ENCODE measurements around the gene MISP3.

The MISP3 gene

DNA sequence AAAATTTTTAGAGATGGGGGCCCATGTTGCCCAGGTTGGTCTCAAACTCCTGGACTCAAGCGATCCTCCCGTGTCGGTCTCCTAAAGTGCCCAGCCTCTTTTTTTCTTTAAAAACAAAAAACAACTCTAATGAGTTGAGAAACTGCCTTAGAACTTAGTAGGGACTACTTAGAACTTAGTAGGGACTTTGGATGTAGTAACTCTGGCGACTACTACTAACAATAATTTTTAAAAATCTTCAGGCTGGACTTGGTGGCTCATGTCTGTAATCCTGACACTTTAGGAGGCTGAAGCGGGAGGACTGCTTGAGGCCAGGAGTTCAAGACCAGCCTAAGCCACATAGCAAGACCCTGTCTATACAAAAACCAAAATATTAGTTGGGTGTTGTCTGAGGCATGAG is 13.5 kb downstream of the MISP3 start:
- no peaks in the 10 kb centered on the region for H4K20me1 ChIP-seq (ENCODE audit: insufficient read depth)
- H3K9ac ChIP-seq = no peak overlapping the region
- no peak overlapping the region for H3K27ac ChIP-seq
- no peak overlapping the region for H2AFZ ChIP-seq (ENCODE audit: low read depth)
- H3K27me3 ChIP-seq (ENCODE audit: insufficient read depth, low read depth) = no peaks in the 10 kb centered on the region
- no peaks in the 10 kb centered on the region for H3K36me3 ChIP-seq (ENCODE audit: insufficient read depth)
- H3K4me2 ChIP-seq = no peak overlapping the region
- peaks cover 5% of the 10 kb centered on the region for H3K4me1 ChIP-seq (ENCODE audit: low read depth, poor library complexity, severe bottlenecking)
- no peaks in the 10 kb centered on the region for H3K79me2 ChIP-seq (ENCODE audit: insufficient read depth, low read depth)
- H3K4me3 ChIP-seq (IDR thresholded peaks at IDR 0.05; ENCODE audit: insufficient read depth, low read depth, low read length) = no peak overlapping the region
- TF ChIP-seq, protein P1, sequence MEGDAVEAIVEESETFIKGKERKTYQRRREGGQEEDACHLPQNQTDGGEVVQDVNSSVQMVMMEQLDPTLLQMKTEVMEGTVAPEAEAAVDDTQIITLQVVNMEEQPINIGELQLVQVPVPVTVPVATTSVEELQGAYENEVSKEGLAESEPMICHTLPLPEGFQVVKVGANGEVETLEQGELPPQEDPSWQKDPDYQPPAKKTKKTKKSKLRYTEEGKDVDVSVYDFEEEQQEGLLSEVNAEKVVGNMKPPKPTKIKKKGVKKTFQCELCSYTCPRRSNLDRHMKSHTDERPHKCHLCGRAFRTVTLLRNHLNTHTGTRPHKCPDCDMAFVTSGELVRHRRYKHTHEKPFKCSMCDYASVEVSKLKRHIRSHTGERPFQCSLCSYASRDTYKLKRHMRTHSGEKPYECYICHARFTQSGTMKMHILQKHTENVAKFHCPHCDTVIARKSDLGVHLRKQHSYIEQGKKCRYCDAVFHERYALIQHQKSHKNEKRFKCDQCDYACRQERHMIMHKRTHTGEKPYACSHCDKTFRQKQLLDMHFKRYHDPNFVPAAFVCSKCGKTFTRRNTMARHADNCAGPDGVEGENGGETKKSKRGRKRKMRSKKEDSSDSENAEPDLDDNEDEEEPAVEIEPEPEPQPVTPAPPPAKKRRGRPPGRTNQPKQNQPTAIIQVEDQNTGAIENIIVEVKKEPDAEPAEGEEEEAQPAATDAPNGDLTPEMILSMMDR (conservative IDR thresholded peaks at IDR 0.05; ENCODE audit: low read depth, low read length) = no peak

DNA sequence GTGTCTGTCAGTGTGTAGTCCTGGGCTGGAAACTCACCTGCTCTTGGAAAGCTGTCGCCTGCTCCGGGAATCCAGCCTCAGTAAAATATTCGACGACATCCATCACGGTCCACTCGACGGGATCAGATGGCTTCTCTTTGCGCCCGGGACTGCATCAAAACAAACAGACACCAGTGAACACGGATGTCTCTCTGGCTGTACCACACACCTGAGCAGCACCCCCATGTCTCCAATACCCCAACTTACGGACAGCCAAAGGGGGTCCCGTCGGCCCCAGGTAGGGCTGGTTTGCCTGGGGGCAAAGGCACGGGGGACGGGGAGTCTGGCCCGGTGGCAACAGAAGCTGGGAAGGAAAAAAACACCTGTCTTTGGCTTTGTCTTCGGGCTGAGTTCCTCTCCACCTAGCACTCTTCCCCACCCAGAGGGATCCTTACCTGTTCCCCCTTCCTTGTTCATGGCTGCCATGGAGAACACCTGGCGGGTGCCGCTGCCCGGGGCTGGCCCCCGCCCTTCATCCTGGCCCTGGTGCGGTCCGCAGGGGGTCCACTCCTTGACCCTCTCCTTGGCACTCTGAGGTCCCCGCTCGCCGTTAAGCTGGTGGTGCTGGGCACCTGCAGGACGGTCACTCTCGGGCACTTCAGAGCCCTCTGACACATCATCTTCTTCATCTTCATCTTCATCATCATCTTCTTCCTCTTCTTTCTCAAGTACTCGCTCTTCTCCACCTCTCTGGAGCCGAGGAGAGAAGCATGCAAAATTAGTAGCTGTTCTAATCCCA is 16.2 kb downstream of the MISP3 start:
- H2AFZ ChIP-seq (ENCODE audit: low read depth) = no peak overlapping the region
- H3K79me2 ChIP-seq (ENCODE audit: insufficient read depth, low read depth) = no peaks in the 10 kb centered on the region
- H3K27ac ChIP-seq = no peak overlapping the region
- peak overlapping the region; percentile 44 for H3K4me2 ChIP-seq
- TF ChIP-seq, protein P1 (conservative IDR thresholded peaks at IDR 0.05; ENCODE audit: low read depth, low read length) = no peak
- H3K4me3 ChIP-seq (IDR thresholded peaks at IDR 0.05; ENCODE audit: insufficient read depth, low read depth, low read length) = no peak overlapping the region
- H3K4me1 ChIP-seq (ENCODE audit: low read depth, poor library complexity, severe bottlenecking) = peaks cover 14% of the 10 kb centered on the region
- no peak overlapping the region for H3K9ac ChIP-seq
- H4K20me1 ChIP-seq (ENCODE audit: insufficient read depth) = no peaks in the 10 kb centered on the region
- no peaks in the 10 kb centered on the region for H3K27me3 ChIP-seq (ENCODE audit: insufficient read depth, low read depth)
- H3K36me3 ChIP-seq (ENCODE audit: insufficient read depth) = no peaks in the 10 kb centered on the region

DNA sequence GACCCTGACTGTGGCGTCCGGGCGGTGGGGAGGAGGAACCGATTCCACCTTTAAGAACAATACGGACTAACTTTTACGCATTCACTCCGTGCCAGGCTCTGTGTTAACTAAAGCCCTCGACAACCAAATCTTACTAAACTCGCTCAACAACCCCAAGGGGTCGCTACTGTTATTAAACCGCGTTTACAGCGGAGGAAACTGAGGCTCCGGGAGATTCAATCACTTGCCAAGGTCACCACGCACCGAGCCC is 16.8 kb downstream of the MISP3 start:
- no peak overlapping the region for H3K9ac ChIP-seq
- no peak overlapping the region; the same call in 1 of the 2 replicates for H2AFZ ChIP-seq (ENCODE audit: low read depth)
- H3K79me2 ChIP-seq (ENCODE audit: insufficient read depth, low read depth) = no peaks in the 10 kb centered on the region
- peak overlapping the region; percentile 44 for H3K4me2 ChIP-seq
- no peaks in the 10 kb centered on the region for H3K36me3 ChIP-seq (ENCODE audit: insufficient read depth)
- H4K20me1 ChIP-seq (ENCODE audit: insufficient read depth) = no peaks in the 10 kb centered on the region
- H3K4me3 ChIP-seq (IDR thresholded peaks at IDR 0.05; ENCODE audit: insufficient read depth, low read depth, low read length) = no peak overlapping the region
- no peak overlapping the region for H3K27ac ChIP-seq
- no peaks in the 10 kb centered on the region for H3K27me3 ChIP-seq (ENCODE audit: insufficient read depth, low read depth)
- H3K4me1 ChIP-seq (ENCODE audit: low read depth, poor library complexity, severe bottlenecking) = peaks cover 14% of the 10 kb centered on the region
- TF ChIP-seq, protein P1 (conservative IDR thresholded peaks at IDR 0.05; ENCODE audit: low read depth, low read length) = no peak

DNA sequence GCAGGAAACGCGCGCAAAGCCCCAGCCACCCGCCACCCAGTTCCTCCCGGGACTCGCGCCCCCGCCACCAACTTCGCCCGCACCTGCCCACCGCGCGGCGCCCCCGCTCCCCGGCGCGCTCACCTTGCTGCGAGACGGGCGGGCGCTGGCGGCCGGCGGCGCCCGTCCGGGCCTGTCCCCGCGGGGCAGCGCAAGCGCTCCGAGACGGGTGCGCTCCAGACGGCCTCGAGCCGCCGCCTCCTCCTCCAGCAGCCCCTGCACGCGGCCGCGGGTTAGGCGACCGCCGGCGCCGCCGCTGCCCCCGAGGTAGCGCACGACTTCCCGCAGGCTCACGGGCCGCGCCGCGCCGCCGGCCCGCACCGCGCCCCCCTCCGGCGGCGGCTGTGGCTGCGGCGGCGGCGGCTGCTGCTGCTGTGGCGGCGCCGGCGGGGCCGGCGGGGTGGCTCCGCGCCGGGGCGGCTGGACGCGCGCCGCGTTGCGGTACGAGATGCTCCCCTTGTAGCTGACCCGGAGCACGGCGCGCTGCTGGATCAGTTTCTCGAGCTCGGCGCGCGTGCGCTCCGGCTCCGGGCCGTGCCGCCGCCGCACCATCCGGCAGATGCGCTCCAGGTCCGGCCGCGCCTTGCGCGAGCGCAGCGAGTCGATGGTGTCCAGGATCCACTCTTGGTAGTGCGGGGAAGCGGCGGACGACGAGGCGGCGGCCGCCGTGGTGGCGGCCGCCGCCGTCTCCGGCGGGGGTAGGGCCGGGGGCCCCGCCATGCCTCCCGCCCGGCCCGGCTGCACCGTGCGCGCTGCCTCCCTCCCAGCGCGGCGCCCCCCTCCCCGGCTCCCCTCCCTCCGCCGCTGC is 17.3 kb downstream of the MISP3 start:
- H3K79me2 ChIP-seq (ENCODE audit: insufficient read depth, low read depth) = no peaks in the 10 kb centered on the region
- no peak overlapping the region for H3K27ac ChIP-seq
- peaks cover 14% of the 10 kb centered on the region for H3K4me1 ChIP-seq (ENCODE audit: low read depth, poor library complexity, severe bottlenecking)
- H2AFZ ChIP-seq (ENCODE audit: low read depth) = peak overlapping the region; percentile 38; the same call in 1 of the 2 replicates
- H3K4me3 ChIP-seq (IDR thresholded peaks at IDR 0.05; ENCODE audit: insufficient read depth, low read depth, low read length) = no peak overlapping the region
- H3K36me3 ChIP-seq (ENCODE audit: insufficient read depth) = no peaks in the 10 kb centered on the region
- H3K27me3 ChIP-seq (ENCODE audit: insufficient read depth, low read depth) = no peaks in the 10 kb centered on the region
- no peak overlapping the region for H3K9ac ChIP-seq
- no peaks in the 10 kb centered on the region for H4K20me1 ChIP-seq (ENCODE audit: insufficient read depth)
- TF ChIP-seq, protein P1 (conservative IDR thresholded peaks at IDR 0.05; ENCODE audit: low read depth, low read length) = no peak
- peak overlapping the region; percentile 44 for H3K4me2 ChIP-seq

Data from KMS-11 (cell line).